HepG2 (cell line): ENCODE results near the gene WDR93. TPM values are rescaled to one million over a fixed set of nuclear protein-coding genes. Genes with fewer than 3 reads are reported as not detected.

ENCODE experiments used
- MYNN ChIP-seq: sonication (generic); formaldehyde crosslinking; IDR thresholded peaks from 2 replicates; pipeline ENCODE4 v1.4.0; 2020; ENCODE audit warnings: mild to moderate bottlenecking, low read depth, missing genetic modification reagents
- RBFOX2 ChIP-seq: fragments of 200-400 bp; formaldehyde crosslinking; IDR thresholded peaks from 2 replicates; pipeline ENCODE4 v1.6.1; 2017; ENCODE audit warnings: low read depth, mild to moderate bottlenecking, low read length
- SRSF9 ChIP-seq: fragments of 200-400 bp; formaldehyde crosslinking; IDR thresholded peaks from 2 replicates; pipeline ENCODE4 v1.6.1; 2018; ENCODE audit warnings: borderline replicate concordance, mild to moderate bottlenecking, low read depth, low read length; ENCODE audit not compliant: insufficient read depth, poor library complexity, severe bottlenecking
- TGIF2 ChIP-seq: IDR thresholded peaks from 2 replicates; pipeline ENCODE4 v1.6.1; 2016; ENCODE audit warnings: control low read depth, missing compliant biosample characterization
- ZFAT ChIP-seq: sonication (generic); formaldehyde crosslinking; conservative IDR thresholded peaks from 2 replicates; pipeline ENCODE4 v1.8.1; 2023; ENCODE audit warnings: missing genetic modification reagents, inconsistent platforms
- ZNF382 ChIP-seq: sonication (generic); formaldehyde crosslinking; IDR thresholded peaks from 2 replicates; pipeline ENCODE4 v1.5.0; 2020; ENCODE audit warnings: missing genetic modification reagents, mild to moderate bottlenecking, borderline replicate concordance
- polyA plus RNA-seq, 8 experiments: library from polyadenylated mRNA; depleted of rRNA in 3 of 8; stranded (reverse) in 7 of 8; unstranded in 1 of 8; fragments of >200 nt; fragmentation: Illumina TruSeq in 4 of 8; extraction: Trizol in 4 of 8; gene quantifications; 2 replicates each; pipeline versions ENCODE4 v1.2.1 to v1.2.3, GENCODE V29; 2011 to 2016; ENCODE audit warnings: low read depth in 4 of 8, missing spikeins in 1 of 8, mixed read lengths in 1 of 8; ENCODE audit not compliant: insufficient read depth in 1 of 8
- total RNA-seq, 5 experiments: library from RNA; depleted of rRNA; stranded (reverse); fragments of >200 nt; fragmentation: Illumina TruSeq; extraction: Trizol; gene quantifications; 2 replicates each; pipeline ENCODE4 v1.2.3, GENCODE V29; 2016; ENCODE audit warnings: low read depth in 1 of 5
- TF ChIP-seq, protein P1 (sequence below): sonication (generic); formaldehyde crosslinking; IDR thresholded peaks from one replicate; pipeline ENCODE4 v1.5.1; 2020; ENCODE audit warnings: mild to moderate bottlenecking, missing genetic modification reagents; ENCODE audit errors: not compliant biosample characterization
- TF ChIP-seq, protein P2 (sequence below): sonication (generic); formaldehyde crosslinking; IDR thresholded peaks from 2 replicates; pipeline ENCODE4 v1.4.0; 2020; ENCODE audit warnings: mild to moderate bottlenecking, missing genetic modification reagents
- TF ChIP-seq, protein P3 (sequence below): sonication (generic); formaldehyde crosslinking; IDR thresholded peaks from 2 replicates; pipeline ENCODE4 v1.4.0; 2020; ENCODE audit warnings: mild to moderate bottlenecking, missing genetic modification reagents, borderline replicate concordance
- TF ChIP-seq, protein P4 (sequence below): sonication (generic); formaldehyde crosslinking; IDR thresholded peaks from 2 replicates; pipeline ENCODE4 v1.5.0; 2020; ENCODE audit warnings: missing genetic modification reagents, mild to moderate bottlenecking, borderline replicate concordance
- TF ChIP-seq, protein P5 (sequence below): IDR thresholded peaks from 2 replicates; pipeline ENCODE4 v1.6.1; 2016; ENCODE audit warnings: missing genetic modification reagents, missing compliant biosample characterization

Gene WDR93
- total and polyA plus RNA-seq, 2 of the 13 experiments (the other 11 are each of a cell fraction or from before 2014, with no cell fraction given), result 0.07 TPM; not detected in 1

DNA sequence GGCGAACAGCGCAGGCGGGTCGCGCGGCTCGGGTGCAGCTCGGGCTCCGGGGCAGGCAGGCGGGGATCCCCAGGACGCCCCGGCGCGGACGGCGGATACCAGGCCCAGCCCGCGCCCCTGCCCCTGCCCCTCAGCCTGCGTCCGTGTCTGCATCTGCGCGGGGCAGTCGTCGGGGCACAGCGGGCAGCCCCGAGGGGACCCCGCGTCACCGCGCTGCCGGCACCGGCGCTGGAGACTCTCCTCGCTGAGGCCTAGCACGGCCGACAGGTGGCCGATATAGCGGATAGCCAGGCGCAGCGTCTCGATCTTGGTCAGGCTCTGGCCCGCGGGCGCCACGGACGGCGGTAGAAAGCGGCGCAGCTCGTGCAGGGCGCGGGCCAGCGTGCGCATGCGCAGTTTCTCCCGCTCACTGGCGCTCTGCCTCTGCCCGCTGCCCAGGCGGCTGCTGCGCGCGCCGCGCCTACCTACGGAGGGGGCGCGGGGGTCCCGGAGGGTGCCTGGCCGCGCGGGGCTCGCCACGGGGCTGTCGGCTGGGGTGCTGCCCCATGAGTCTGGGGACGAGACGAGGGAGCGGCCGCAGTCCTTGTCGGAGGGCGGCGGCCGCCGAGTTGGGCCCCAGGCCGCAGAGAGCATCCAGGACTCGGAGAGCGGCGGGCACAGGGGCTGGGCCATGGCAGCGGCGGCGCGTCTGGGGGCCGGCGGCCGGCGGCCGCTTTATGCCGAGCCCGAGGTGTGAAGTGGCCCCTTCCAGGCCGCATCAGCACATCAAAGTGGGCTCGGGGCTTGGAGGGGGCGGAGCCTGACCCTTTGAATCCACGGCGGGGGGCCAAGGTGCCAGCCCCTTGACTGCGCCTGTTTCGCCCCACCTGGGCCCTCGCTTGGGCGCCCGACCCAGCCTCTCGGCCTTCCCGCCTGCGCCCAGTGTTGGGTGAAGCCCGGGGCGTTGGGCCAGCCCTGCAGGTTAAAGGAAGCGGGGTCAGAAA lies 60.2 kb downstream of the WDR93 start, which contains the start of gene MESP1 (continued):
- TF ChIP-seq, protein P1, sequence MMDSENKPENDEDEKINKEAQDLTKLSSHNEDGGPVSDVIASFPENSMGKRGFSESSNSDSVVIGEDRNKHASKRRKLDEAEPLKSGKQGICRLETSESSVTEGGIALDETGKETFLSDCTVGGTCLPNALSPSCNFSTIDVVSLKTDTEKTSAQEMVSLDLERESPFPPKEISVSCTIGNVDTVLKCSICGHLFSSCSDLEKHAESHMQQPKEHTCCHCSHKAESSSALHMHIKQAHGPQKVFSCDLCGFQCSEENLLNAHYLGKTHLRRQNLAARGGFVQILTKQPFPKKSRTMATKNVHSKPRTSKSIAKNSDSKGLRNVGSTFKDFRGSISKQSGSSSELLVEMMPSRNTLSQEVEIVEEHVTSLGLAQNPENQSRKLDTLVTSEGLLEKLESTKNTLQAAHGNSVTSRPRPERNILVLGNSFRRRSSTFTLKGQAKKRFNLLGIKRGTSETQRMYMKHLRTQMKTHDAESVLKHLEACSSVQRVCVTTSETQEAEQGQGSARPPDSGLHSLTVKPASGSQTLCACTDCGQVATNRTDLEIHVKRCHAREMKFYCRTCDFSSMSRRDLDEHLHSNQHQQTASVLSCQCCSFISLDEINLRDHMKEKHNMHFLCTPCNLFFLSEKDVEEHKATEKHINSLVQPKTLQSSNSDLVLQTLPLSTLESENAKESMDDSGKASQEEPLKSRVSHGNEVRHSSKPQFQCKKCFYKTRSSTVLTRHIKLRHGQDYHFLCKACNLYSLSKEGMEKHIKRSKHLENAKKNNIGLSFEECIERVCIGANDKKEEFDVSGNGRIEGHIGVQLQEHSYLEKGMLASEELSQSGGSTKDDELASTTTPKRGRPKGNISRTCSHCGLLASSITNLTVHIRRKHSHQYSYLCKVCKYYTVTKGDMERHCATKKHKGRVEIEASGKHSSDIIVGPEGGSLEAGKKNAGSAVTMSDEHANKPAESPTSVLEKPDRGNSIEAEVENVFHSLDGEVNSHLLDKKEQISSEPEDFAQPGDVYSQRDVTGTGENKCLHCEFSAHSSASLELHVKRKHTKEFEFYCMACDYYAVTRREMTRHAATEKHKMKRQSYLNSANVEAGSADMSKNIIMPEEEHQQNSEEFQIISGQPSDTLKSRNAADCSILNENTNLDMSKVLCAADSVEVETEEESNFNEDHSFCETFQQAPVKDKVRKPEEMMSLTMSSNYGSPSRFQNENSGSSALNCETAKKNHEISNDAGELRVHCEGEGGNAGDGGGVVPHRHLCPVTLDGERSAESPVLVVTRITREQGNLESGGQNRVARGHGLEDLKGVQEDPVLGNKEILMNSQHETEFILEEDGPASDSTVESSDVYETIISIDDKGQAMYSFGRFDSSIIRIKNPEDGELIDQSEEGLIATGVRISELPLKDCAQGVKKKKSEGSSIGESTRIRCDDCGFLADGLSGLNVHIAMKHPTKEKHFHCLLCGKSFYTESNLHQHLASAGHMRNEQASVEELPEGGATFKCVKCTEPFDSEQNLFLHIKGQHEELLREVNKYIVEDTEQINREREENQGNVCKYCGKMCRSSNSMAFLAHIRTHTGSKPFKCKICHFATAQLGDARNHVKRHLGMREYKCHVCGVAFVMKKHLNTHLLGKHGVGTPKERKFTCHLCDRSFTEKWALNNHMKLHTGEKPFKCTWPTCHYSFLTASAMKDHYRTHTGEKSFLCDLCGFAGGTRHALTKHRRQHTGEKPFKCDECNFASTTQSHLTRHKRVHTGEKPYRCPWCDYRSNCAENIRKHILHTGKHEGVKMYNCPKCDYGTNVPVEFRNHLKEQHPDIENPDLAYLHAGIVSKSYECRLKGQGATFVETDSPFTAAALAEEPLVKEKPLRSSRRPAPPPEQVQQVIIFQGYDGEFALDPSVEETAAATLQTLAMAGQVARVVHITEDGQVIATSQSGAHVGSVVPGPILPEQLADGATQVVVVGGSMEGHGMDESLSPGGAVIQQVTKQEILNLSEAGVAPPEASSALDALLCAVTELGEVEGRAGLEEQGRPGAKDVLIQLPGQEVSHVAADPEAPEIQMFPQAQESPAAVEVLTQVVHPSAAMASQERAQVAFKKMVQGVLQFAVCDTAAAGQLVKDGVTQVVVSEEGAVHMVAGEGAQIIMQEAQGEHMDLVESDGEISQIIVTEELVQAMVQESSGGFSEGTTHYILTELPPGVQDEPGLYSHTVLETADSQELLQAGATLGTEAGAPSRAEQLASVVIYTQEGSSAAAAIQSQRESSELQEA (CRISPR knock-in tag), result peak; percentile 12
- TF ChIP-seq ZFAT (CRISPR knock-in tag) (no peak), SRSF9 (no peak), TGIF2 (CRISPR knock-in tag) (no peak), RBFOX2 (peak; percentile 62), ZNF382 (CRISPR knock-in tag) (no peak), MYNN (CRISPR knock-in tag) (no peak)
- TF ChIP-seq, protein P2, sequence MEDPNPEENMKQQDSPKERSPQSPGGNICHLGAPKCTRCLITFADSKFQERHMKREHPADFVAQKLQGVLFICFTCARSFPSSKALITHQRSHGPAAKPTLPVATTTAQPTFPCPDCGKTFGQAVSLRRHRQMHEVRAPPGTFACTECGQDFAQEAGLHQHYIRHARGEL (CRISPR knock-in tag), result no peak
- TF ChIP-seq, protein P3, sequence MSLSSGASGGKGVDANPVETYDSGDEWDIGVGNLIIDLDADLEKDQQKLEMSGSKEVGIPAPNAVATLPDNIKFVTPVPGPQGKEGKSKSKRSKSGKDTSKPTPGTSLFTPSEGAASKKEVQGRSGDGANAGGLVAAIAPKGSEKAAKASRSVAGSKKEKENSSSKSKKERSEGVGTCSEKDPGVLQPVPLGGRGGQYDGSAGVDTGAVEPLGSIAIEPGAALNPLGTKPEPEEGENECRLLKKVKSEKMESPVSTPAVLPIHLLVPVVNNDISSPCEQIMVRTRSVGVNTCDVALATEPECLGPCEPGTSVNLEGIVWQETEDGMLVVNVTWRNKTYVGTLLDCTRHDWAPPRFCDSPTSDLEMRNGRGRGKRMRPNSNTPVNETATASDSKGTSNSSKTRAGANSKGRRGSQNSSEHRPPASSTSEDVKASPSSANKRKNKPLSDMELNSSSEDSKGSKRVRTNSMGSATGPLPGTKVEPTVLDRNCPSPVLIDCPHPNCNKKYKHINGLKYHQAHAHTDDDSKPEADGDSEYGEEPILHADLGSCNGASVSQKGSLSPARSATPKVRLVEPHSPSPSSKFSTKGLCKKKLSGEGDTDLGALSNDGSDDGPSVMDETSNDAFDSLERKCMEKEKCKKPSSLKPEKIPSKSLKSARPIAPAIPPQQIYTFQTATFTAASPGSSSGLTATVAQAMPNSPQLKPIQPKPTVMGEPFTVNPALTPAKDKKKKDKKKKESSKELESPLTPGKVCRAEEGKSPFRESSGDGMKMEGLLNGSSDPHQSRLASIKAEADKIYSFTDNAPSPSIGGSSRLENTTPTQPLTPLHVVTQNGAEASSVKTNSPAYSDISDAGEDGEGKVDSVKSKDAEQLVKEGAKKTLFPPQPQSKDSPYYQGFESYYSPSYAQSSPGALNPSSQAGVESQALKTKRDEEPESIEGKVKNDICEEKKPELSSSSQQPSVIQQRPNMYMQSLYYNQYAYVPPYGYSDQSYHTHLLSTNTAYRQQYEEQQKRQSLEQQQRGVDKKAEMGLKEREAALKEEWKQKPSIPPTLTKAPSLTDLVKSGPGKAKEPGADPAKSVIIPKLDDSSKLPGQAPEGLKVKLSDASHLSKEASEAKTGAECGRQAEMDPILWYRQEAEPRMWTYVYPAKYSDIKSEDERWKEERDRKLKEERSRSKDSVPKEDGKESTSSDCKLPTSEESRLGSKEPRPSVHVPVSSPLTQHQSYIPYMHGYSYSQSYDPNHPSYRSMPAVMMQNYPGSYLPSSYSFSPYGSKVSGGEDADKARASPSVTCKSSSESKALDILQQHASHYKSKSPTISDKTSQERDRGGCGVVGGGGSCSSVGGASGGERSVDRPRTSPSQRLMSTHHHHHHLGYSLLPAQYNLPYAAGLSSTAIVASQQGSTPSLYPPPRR, result no peak
- TF ChIP-seq, protein P4, sequence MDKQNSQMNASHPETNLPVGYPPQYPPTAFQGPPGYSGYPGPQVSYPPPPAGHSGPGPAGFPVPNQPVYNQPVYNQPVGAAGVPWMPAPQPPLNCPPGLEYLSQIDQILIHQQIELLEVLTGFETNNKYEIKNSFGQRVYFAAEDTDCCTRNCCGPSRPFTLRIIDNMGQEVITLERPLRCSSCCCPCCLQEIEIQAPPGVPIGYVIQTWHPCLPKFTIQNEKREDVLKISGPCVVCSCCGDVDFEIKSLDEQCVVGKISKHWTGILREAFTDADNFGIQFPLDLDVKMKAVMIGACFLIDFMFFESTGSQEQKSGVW (CRISPR knock-in tag), result no peak
- TF ChIP-seq, protein P5, sequence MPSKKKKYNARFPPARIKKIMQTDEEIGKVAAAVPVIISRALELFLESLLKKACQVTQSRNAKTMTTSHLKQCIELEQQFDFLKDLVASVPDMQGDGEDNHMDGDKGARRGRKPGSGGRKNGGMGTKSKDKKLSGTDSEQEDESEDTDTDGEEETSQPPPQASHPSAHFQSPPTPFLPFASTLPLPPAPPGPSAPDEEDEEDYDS (CRISPR knock-in tag), result peak; percentile 30; the same call in 1 of the 2 replicates
